NCI-H82 treated with DMSO at 0.1 percent for 48 hours (cell line): ENCODE data around the gene DYSF.

Experiments used
- DNase-seq: peaks from one replicate; lab custom pipeline; 2025; ENCODE audit not compliant: unreplicated experiment; lab: John Stamatoyannopoulos, UW

DYSF gene

DNA sequence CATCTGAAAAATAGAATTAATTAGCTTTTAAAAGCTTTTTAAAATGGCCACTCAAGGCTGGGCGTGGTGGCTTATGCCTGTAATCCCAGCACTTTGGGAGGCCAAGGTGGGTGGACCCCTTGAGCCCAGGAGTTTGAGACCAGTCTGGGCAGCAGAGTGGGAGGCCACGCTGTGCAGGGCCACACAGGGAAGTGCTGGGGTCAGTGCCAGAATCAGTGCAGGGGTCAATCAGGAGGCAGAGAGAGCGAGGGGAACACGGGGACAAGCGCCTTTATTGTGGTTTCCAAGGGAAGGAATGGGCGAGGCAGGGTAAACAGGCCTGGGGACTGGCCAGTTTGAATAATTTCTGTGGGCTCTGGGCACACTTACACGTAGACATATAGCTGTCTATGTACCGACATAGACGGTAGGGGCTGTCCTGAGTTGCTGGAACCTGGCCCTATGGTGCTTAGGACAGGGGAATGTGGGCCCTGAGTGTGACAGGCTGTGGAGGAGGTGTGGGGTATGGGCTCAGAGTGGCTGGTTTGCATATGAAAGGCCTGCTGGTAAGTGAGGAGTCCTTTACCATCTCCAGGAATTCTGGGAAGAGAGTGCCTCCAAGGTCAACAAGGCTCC lies 42.9 kb downstream of the DYSF start:
- no peak for DNase-seq

DNA sequence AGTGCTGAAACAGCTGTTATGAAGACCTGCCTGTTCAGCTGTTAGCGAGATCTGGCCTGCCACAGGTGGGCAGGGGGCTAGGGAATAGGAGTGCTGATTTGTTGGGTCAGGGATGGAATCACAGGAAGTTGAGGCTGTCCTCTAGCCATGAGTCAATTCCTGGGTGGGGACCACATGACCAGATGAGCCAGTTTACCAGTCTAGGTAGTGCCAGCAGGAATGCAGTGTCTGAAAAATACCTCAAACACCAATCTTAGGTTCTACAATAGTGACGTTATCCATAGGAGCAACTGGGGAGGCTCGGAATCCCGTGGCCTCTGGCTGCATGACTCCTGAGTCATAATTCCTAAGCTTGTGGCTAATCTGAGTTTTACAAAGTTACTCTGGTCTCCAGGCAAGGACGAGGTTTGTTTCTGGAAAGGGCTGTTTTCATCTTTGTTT lies 44.9 kb downstream of the DYSF start:
- no peak for DNase-seq

DNA sequence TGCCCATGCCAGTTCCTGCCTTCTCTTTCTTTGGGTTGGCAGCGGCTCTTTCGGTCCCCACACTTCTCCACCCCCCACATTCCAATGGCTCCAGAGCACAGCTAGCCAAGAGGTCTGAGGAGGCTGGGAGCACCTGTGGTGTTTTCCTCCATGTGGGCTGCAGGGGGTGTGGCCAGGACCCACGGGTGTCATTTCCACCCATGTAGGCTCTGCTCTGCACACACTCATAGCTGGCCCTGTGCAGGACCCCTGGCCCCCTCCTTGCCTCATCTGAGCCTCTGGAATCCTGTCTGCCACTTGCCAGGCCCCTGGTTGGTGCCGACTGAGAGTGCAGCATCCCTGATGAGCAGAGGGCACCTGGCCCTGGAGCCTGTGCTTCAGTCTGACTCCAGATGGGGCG lies 46.3 kb downstream of the DYSF start:
- DNase-seq = no peak

DNA sequence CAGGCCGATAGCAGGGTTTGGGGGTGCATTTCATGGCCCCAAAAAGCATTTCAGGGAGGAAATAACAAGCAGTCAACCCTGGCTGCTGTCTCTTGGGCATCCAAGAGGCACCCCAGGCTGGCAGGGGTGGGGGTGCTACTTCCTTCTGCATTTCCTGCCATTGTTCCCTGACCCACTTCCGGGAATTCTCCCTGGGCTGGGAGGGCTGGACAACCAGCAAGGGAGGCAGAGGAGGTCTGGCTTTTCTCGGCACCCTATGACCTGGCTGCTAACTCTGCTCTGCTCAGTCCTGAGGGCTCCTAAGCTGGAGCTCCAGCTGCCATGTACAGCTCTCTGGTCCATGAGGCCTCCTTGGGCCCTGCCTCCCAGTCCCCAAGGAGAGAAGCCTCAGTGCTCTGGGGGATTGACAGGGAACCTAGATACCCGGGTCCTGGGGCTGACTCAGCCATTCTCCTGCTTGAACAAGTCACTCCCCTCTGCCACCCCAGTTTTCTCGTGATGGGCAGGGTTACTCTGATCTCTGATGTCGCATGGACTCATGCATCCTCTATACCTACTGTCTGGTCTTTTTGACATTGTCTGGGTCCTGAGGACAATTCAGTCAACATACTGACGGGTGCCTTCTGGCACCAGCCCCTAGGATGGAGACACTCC lies 47.2 kb downstream of the DYSF start:
- DNase-seq = no peak

DNA sequence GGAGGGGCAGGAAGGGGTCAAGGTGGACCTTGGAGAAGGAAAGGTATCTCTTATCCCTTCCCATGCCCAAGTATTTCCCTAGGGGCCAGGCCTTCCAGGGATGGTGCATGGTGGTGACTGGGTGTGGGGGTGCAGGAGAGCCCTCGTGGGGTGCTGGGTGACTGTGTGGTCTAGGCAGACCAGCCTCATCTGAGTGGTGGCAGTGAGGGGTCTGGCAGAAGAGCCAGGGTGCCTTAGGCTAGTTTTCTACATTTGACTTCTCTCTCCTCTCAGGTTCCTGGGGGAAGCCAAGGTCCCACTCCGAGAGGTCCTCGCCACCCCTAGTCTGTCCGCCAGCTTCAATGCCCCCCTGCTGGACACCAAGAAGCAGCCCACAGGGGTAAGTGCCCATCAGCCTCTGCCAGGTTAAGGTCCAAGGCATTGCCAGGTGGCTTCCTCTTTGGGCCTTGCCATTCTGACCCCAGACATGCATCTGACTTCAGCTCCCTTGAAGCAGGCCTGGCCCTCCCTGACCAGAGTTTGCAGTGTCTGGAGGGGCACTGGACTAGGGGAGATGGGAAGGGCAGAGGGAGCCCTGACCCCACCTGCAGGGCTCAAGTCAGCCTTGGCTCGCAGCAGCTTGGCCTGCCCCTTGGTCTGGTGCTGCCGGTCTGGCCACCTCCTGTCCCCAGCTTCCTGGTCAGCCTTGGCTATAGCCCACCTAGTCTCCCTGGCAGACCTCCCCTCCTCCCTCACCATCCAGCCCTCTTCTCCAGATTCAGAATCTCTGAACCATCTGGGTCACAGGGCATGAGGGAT lies 49.8 kb downstream of the DYSF start:
- no peak for DNase-seq

DNA sequence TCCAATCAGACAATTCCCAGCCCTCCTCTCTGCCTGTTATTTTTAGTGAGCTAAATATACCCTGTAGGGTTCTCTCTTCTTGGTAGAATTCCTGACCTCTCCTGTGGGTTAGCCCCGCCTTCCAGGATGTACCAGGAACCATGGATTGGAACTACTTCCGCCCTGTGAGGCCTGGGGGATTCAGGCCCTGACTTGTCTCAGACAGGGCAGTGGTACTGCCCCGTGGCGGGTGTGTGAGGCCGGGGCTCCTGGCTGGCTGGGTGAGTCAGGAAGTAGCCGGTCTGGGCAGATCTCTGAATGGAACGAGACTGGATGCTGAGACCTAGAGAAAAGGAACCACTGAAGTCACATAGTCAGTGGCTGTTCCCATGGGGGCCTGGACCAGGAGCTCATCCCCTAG lies 50.5 kb downstream of the DYSF start:
- DNase-seq = no peak

DNA sequence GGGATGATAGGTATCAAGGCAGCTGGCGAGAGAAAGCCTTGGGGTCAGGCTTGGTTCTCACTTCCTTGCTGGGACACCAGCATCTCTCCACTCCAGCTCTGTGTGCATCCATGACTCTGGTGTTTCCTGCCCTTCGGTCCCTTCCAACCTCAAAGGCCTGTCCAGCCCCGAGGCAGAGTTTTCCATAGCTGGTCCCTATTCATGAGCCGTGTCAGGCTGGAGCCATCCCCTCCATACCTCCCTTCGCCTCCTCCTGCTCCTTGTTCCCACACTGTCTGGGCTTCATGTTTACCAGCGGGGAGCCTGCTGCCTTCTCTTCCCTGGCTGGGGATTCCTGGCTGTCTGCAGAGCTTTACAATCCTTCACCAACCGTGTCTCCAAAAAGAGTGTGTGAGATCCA lies 51.2 kb downstream of the DYSF start:
- no peak for DNase-seq

DNA sequence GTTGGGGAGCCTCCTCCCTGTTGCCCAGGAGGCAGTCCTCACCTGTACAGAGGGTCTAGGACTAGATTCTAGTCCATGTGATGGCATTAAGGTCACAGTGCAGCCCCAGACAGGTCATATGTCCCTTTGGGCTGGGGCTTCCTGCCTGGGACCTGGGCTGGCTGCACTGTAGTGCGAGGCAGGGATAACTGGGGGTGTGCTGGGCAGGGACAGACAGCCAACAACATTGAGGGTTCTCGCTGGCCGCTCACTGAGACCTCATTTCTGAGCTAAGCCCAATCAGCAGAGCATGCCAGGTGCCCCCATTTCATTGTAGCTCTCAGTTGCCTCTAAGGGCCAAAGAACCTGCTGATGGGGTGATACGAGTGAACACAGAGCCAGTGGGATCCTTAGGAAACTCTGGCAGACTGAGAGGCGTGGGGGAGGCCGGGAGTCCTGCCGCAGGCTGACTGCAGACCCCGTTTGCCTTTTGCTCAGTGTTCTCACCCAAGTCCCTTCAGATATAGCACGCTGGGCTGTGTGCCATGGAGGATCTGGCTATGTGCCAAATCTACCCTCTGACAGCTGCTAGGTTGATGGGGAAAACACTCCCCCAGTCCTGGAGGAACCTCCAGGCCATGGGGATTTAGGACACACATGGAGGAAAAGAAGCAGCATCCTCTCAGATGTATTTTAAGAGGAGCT lies 51.9 kb downstream of the DYSF start:
- peak; percentile 74 for DNase-seq

DNA sequence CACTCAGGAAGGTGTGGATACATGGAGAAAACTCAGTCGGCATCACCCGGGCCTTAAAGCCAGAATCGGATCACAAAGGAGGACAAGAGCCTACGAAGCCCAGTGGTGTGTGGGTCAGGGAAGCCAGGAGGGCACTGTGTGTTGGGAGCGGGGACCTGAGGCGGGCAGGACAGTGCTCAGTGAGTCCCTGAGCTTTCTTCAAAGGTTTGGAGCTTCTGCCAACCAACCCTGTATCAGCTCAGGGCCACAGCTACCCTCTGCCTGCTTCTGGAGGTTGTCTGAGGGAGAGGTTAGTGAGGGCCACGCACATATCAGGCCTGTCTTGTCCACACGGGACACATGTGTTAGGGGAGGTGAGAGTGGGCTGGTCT lies 52.4 kb downstream of the DYSF start:
- DNase-seq = no peak

DNA sequence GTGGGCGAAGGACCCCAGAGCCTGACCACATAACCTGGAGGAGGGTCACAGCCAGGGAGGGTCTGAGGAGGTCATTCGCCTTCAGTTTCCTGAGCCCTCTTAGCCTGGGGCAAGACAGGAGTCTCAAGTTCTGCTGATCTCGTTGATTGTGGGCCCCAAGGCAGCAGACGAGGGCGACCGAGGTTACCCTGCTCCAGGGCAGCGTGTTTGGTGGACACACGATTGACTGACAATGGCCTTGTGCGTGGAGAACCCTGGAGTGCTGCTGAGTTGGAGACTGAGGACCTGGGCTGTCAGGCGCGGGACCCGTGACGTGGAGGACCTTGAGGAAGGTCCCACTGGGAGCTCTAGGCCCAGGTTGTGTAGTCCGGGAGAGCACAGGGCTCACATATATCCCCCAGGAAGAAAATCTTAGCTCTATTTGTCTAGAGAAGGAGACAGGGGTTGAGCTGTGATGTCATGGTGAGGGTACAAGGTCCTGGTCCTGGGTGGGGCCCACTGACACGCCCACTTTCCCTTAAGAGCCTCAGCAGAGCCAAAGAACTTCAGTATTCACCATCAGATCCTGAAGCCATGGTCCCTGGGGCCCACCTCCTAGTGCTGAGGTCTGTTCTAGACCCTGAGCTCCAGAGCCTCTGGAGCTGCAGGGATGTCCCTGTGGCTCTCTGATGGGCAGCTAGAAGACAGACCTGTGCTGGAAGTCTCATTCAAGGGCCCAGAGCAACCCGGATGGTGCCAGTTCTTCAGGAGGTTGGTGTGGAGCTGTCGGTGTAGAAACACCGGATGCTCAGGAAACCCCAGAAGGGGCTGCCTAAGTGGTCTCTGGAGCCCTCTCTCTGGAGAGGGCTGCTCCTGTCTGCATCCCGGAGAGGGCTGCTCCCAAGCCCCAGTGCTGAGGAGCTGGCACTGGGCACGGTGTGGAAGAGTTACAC lies 53.1 kb downstream of the DYSF start:
- DNase-seq = no peak

DNA sequence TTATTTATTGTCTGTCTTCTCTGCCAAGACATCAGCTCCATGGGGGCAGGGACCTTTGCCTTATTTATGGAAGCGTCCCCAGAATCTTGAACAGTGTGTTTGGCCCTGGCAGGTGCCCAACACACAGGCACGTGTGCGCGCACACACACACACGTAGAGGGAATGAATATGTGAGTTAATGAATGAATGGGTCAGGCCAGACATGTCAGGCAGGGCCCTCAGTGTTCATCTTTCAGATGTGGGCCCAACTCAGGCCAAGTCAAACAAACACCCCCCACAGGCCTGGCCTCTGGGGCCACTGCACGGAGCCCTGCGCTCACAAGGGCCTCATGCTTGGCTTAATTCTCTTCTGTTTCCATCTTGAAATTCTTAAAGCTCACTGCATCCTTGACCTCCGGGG lies 54.1 kb downstream of the DYSF start:
- DNase-seq = no peak

DNA sequence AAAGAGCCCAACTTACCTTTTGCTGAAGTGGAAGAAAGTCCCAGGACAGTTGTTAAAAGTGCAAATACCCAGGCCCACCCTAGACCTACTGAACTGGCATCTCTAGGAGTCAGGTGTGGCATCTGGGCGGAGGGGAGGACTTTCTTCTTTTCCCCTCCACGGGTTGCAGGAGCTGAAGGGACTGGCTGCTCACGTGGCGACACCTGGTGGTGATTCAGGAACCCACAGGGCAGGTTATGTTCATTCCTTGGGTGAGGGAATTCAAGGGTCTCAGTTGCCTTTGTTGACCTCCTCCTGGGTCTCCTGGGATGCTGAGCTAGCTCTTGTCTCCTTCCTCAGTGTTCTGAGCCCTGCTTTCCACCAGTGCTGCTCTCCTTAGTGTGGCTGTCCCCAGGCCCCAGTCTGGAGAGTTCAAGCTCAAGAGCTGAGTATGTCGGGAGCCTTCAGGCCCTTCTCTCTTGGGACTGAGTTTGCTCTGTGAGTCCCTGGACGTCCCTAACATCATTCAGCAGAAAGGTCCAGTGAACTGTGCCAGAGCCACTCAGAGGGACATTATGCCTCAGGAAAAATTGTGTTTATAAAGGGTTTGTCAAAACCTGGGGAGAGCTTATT lies 56.9 kb downstream of the DYSF start:
- peak; percentile 55 for DNase-seq

DNA sequence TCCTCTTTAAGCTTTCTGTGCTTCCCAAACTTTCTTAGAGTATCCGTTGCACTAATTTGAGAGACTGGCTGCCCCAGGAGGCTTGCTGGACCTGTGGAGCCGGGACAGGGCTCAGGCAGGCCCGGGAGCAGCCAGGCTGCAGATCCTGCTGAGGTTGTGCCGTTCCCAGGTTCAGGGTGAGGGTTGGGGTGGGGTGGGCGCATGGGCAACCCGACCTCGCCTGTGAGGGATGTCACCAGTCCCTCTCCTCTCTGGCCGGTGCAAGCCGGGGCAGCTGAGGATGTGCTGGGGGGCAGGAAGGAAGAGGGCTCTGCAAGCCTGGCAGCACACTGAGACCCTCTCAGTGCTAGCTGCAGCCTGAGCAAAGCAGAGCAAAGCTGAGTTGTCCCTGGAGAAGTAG lies 57.6 kb downstream of the DYSF start:
- no peak for DNase-seq

DNA sequence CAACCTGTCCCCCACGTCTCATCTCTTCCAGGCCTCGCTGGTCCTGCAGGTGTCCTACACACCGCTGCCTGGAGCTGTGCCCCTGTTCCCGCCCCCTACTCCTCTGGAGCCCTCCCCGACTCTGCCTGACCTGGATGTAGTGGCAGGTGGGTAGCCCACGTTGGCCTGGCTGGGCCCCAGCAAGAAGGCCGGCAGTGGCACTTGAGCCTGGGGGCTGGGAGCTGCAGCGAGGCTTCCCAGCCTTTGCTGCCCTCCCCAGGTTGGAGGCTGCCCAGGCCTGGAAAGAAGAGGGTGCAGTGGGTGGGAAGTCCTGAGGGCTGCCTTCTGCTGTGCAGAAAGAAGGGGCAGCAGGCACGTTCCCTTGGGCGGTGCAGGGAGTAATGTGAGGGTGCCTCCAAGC lies 58.4 kb downstream of the DYSF start:
- DNase-seq = no peak

DNA sequence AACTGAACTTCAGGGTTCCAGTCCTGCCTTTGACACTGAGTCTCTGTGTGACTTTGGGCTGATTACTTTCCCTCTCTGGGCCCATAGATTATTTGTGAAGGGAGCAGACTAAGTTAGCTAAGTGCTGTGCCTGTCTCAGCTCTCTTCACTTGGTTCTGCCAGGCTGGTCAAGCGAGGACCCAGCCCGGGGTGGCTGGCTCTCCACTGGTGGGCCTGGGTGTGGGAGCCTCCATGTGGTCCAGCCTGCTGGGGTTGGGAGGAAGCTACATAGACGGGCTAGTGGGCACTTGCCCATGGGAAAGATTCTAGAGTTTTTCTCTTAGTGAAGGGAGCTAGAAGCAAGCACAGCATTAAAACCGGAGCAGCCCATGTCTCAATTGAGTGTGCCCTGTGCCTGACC lies 59.0 kb downstream of the DYSF start:
- DNase-seq = no peak

DNA sequence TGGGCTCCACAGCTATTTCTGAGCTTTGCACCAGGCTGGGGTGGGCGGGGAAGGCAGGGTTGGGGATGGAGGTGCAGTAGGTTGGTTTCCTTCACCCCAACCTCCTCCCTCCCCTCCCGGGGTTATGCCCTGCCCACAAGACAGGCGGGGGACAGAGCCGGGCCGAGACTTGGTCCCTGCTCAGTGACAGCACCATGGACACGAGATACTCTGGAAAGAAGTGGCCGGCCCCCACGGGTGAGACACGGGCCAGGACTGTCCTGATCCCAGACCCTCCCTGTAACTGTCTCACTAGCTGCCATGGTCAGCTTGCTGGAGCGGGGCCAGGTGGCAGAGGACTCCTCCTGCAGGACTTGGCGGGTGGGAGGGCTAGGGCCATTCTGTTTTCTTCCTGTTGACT lies 59.7 kb downstream of the DYSF start:
- no peak for DNase-seq

DNA sequence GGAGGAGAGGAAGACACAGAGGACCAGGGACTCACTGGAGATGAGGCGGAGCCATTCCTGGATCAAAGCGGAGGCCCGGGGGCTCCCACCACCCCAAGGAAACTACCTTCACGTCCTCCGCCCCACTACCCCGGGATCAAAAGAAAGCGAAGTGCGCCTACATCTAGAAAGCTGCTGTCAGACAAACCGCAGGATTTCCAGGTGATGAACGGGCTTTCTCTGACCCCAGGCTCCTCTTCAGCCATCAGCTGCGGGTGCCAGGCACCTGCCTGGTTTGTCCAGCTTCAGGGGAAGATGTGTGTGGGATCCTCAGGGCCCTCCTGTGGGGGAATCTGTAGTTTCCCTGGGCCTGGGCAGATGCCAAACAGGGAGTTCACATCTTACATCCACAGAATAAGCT lies 60.4 kb downstream of the DYSF start:
- no peak for DNase-seq

DNA sequence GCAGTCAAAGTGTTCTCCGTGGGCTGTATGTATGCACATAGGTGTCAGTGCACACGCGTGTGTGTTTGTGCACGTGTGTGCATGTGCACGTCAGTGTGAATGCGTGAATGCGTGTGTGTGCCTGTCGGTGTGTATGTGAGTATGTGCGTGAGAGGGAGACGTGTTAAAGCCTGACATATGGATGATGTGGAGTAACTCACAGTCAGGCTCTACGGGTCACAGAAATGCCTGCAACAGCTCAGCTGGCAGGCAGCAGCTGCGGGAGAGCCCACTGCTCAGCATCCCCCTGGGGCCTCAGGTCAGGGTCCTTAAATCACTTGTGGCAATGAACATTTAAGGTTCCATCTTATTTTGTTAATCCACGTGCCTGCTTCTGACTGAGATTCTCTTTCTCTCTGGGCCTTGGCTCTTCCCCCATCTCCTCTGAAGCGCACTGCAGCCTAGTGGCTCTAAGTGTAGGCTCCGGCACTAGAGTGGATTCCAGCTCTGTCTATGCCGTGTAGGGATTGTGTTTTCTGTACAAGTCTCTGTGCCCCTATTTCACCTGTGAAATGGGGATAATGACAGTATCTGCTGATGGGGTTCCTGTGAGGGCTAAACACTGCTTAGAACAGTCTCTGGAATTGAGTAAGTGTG lies 63.0 kb downstream of the DYSF start:
- no peak for DNase-seq

DNA sequence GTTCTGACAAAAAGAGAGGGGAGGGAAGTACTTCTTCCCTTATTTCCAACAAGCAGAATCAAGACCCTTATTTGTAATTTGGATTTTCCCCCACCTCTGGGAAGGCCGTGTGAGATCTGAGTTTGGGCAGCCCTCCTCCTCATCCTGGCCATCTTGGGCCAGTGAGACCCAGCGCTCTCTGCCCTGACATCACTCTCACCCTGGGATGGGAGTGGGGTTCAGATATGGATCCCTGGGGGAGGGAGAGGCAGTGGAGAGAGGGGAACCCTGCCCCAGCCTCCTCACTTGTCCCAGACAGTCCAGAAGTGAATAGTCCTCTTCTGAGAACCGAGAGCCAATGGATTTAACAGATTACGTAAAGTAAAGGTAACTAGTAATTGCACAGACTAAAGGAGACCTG lies 64.5 kb downstream of the DYSF start:
- DNase-seq = no peak

DNA sequence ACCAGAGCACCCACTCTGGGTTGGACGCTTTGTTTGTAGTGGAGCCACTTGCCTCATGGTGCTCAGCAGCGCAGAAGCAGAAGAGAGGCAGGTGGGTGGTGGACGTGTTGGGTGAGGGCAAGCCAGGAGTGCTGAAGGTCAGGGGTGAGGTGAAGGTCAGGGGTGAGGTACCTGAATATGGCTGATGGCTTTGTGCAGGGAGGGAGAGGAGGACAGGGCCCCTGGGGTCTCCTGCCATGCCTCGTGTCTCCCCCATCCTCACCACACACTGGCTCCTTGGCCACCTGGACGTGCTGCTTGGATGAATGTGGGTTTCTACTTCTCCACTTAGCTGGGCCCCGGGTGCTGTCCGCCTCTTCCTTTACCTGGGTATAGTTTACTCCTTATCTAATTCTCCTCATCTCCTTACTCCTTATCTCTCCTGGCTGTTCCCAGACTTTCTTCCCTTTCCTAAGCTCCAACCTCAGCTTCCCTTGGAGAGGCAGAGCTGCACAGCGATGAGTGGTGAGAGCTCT lies 68.1 kb downstream of the DYSF start:
- no peak for DNase-seq
